Nephron (organoid): ENCODE data around the gene TNFAIP3.
A peak's percentile ranks its signal among the peaks of the same experiment; 100 is the strongest.

ENCODE experiments used
- H3K27ac Mint-ChIP-seq, 3 experiments: 2 replicates each; pipeline ENCODE4 v1.8.0; 2020; ENCODE audit warnings: mixed read lengths in 3 of 3, mild to moderate bottlenecking in 2 of 3, moderate library complexity in 1 of 3
- H3K27me3 Mint-ChIP-seq: 2 replicates; pipeline ENCODE4 v1.8.0; 2021; ENCODE audit warnings: low read depth, mild to moderate bottlenecking, moderate library complexity, mixed read lengths
- H3K36me3 Mint-ChIP-seq: 2 replicates; pipeline ENCODE4 v1.8.0; 2020; ENCODE audit warnings: low read depth, mixed read lengths
- H3K4me1 Mint-ChIP-seq: 2 replicates; pipeline ENCODE4 v1.8.0; 2020; ENCODE audit warnings: mixed read lengths
- H3K4me3 Mint-ChIP-seq, 3 experiments: 2 replicates each; pipeline ENCODE4 v1.8.0; 2020; ENCODE audit warnings: mild to moderate bottlenecking in 3 of 3, mixed read lengths in 3 of 3, moderate library complexity in 2 of 3
- H3K9me3 Mint-ChIP-seq: 2 replicates; pipeline ENCODE4 v1.8.0; 2020; ENCODE audit warnings: mixed read lengths
- CTCF ChIP-seq, 3 experiments: fragments of 200-600 bp; sonication (generic); IDR thresholded peaks; one replicate each; pipeline ENCODE4 v1.5.0; 2021; ENCODE audit warnings: antibody characterized with exemption in 3 of 3; ENCODE audit not compliant: unreplicated experiment in 3 of 3

The TNFAIP3 gene

DNA sequence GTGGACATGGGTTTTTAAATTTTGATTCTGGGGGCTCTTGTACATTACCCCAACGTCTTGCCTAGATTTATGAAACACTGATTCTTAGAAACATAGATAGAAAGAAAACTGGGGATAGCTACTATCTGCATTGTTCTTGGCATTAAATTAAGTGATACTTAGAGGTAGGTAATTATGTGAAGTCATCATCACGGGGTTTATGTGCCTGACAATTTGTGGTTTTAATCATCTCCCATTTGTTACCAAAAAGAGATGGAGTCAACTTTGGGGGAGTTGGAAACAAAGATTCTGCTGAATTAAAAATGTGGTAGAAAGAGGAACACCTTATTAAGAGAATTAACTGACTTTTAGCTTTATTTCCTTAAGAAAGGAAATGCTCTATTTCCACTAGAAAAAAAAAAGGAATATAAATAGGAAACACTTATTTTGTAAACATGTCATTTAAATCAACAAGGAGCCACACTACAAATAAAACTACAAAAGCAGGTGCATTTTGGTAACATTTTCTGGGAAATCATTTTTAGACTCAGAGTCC, 5.6 kb downstream of the TNFAIP3 start:
- Mint-ChIP-seq H3K27me3 (peaks cover 18% of the 10 kb centered on the region), H3K27ac (no peak overlapping the region), H3K4me1 (peaks cover 42% of the 10 kb centered on the region), H3K36me3 (peaks cover 45% of the 10 kb centered on the region), H3K9me3 (no peaks in the 10 kb centered on the region), H3K4me3 (peak overlapping the region in 1 of 3 experiments; percentile 2)
- TF ChIP-seq CTCF (IDR thresholded peaks at IDR 0.05; ENCODE audit: unreplicated experiment in 3 of 3) = no peak

DNA sequence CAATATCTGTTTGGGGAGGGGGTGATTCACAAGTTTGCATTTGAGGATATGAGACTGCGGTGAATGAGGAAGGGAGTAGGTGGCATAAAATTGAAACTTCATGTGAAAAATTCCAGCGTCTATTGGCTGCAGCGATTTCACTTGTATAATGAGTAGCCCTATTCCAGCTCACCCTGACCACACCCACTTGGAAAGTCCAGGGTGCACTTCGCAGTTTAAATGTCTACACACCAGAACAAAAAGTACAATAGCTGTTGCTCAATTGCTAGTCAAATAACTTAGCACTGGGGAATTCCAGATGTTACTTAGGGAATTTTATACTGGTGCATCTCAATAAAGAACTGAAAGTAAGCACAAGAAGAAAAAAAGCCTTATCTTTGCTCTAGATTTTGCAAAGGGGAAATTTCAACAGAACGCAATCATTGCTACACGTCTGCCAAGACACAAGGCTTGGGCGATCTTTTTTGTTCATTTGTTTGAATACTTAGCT, 6.3 kb downstream of the TNFAIP3 start:
- peaks cover 38% of the 10 kb centered on the region for H3K4me1 Mint-ChIP-seq
- peak overlapping the region in 1 of 3 experiments; percentile 30 for H3K4me3 Mint-ChIP-seq
- H3K9me3 Mint-ChIP-seq = no peaks in the 10 kb centered on the region
- H3K27me3 Mint-ChIP-seq = peaks cover 13% of the 10 kb centered on the region
- TF ChIP-seq CTCF (IDR thresholded peaks at IDR 0.05; ENCODE audit: unreplicated experiment in 3 of 3) = no peak
- peak overlapping the region in 1 of 3 experiments; percentile 62 for H3K27ac Mint-ChIP-seq
- H3K36me3 Mint-ChIP-seq = peaks cover 52% of the 10 kb centered on the region

- Mint-ChIP-seq H3K27me3 (peaks cover 7% of the 10 kb centered on the region), H3K36me3 (peaks cover 63% of the 10 kb centered on the region), H3K27ac (no peak overlapping the region), H3K9me3 (no peaks in the 10 kb centered on the region), H3K4me3 (no peak overlapping the region), H3K4me1 (peaks cover 28% of the 10 kb centered on the region)
- TF ChIP-seq CTCF (IDR thresholded peaks at IDR 0.05; ENCODE audit: unreplicated experiment in 3 of 3) = no peak
Measured at GRCh38 chr6:137874204-137875057, 7.4 kb downstream of the TNFAIP3 start.

DNA sequence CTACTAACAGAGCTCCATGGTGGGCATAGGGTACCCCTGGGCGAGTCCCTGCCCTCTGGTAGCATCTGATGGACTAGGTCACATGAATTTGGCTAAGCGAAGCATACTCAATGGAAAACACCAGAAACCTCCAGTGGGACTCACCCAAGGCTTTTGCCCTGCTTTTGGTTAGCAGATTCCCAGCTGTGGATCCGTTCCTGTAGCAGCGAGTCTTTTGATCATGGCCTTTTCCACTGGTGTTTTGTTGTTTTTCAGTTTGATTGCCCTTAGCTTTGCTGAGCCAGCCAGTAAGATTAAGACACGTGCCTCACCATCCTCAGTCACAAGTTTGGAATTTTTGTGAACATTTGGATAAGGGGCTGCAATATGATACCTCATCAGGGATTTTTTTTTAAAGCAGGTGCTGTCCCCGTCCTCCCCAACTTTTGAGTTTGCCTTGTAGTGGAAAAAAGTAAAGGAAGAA, 8.0 kb downstream of the TNFAIP3 start:
- H3K9me3 Mint-ChIP-seq = no peaks in the 10 kb centered on the region
- H3K36me3 Mint-ChIP-seq = peaks cover 65% of the 10 kb centered on the region
- no peak overlapping the region for H3K4me3 Mint-ChIP-seq
- no peak overlapping the region for H3K27ac Mint-ChIP-seq
- peaks cover 24% of the 10 kb centered on the region for H3K4me1 Mint-ChIP-seq
- H3K27me3 Mint-ChIP-seq = peaks cover 2% of the 10 kb centered on the region
- no peak for TF ChIP-seq CTCF (IDR thresholded peaks at IDR 0.05; ENCODE audit: unreplicated experiment in 3 of 3)

DNA sequence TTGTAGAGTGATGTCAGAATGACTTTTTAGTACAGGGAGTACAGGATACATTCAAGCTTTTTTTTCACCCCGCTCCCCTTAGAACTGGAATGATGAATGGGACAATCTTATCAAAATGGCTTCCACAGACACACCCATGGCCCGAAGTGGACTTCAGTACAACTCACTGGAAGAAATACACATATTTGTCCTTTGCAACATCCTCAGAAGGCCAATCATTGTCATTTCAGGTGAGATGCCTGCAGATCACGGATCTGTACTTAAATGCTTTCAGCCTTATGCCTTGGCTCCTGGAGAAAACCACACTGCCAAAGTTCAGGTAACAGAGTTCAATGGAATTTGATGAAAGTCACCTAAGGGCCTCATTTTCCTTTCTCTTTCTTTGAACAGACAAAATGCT, 8.5 kb downstream of the TNFAIP3 start:
- no peaks in the 10 kb centered on the region for H3K9me3 Mint-ChIP-seq
- no peaks in the 10 kb centered on the region for H3K27me3 Mint-ChIP-seq
- H3K27ac Mint-ChIP-seq = no peak overlapping the region
- no peak overlapping the region for H3K4me3 Mint-ChIP-seq
- peaks cover 65% of the 10 kb centered on the region for H3K36me3 Mint-ChIP-seq
- no peak for TF ChIP-seq CTCF (IDR thresholded peaks at IDR 0.05; ENCODE audit: unreplicated experiment in 3 of 3)
- H3K4me1 Mint-ChIP-seq = peaks cover 24% of the 10 kb centered on the region
